ENCODE results near the gene ADAM22.

Gene ADAM22

DNA sequence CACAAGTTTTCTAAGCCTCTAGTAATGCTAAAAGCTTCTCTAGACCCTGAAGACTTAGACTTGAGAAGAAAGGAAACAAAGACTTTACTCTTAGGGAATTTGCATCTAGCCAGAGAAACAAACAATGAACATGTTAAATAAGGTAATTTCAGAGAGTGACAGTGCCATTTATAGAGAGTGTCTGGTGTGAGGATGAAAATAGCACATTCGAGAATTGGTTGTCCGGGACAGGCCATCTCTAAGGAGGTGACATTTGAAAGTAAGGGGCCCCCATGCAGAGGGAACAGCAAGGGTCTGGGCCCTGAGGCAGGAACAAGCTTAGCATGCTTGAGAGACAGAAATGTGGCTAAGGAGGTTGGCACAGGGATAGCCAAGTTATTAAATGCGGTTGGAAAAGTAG lies 48.1 kb downstream of the ADAM22 start:
- no peak overlapping the region for H3K27ac Mint-ChIP-seq
- H3K4me3 Mint-ChIP-seq = no peak overlapping the region
- no peaks in the 10 kb centered on the region for H3K9me3 Mint-ChIP-seq
- H3K4me1 Mint-ChIP-seq = no peaks in the 10 kb centered on the region
- no peaks in the 10 kb centered on the region for H3K27me3 Mint-ChIP-seq (ENCODE audit: low read depth)
- TF ChIP-seq, protein P1, sequence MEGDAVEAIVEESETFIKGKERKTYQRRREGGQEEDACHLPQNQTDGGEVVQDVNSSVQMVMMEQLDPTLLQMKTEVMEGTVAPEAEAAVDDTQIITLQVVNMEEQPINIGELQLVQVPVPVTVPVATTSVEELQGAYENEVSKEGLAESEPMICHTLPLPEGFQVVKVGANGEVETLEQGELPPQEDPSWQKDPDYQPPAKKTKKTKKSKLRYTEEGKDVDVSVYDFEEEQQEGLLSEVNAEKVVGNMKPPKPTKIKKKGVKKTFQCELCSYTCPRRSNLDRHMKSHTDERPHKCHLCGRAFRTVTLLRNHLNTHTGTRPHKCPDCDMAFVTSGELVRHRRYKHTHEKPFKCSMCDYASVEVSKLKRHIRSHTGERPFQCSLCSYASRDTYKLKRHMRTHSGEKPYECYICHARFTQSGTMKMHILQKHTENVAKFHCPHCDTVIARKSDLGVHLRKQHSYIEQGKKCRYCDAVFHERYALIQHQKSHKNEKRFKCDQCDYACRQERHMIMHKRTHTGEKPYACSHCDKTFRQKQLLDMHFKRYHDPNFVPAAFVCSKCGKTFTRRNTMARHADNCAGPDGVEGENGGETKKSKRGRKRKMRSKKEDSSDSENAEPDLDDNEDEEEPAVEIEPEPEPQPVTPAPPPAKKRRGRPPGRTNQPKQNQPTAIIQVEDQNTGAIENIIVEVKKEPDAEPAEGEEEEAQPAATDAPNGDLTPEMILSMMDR (IDR thresholded peaks at IDR 0.05; ENCODE audit: unreplicated experiment in 3 of 3) = no peak
- H3K36me3 Mint-ChIP-seq (ENCODE audit: low read depth) = no peaks in the 10 kb centered on the region

DNA sequence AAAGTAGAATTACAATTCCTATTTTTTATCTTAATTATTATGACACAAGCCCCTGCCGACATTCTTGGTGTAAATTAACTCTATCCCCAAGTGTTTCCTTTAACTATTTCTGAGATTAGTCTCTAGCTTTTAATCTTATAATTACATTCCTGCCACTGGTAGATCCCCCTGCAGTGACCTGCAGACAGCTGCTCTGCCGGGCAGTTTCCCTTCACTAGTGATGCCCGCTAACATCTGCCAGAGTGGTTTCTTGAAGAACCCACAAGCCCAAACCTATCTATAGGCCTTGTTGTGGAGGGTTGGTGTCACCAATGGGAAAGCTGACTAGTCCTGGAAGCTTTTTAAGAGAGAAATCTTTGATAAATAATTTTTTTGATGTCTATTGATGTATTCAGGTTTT lies 50.0 kb downstream of the ADAM22 start:
- Mint-ChIP-seq H3K4me3 (no peak overlapping the region), H3K27ac (no peak overlapping the region), H3K4me1 (no peaks in the 10 kb centered on the region), H3K9me3 (no peaks in the 10 kb centered on the region), H3K36me3 (ENCODE audit: low read depth) (no peaks in the 10 kb centered on the region), H3K27me3 (ENCODE audit: low read depth) (no peaks in the 10 kb centered on the region)
- TF ChIP-seq, protein P1 (IDR thresholded peaks at IDR 0.05; ENCODE audit: unreplicated experiment in 3 of 3) = no peak

DNA sequence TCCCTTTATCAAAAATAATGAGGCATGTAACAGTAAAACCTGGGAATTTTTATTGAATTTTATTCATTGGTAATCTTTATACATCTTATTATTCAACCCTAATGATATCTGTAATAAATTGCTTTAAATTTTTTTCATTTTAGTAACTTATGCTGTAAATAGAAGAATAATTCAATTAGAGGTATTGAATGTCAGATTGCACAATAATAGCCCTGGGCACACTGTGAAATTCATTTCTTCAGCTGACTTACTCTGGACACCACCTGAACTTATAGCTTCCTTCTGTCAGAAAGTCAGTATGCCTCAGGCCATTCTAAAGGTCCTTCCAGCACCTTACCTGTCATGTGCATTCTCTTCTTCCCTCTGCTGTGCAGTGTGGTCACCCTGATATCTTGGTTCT lies 59.2 kb downstream of the ADAM22 start:
- H3K4me3 Mint-ChIP-seq = no peak overlapping the region
- H3K9me3 Mint-ChIP-seq = no peaks in the 10 kb centered on the region
- TF ChIP-seq, protein P1 (IDR thresholded peaks at IDR 0.05; ENCODE audit: unreplicated experiment in 3 of 3) = no peak
- H3K27ac Mint-ChIP-seq = no peak overlapping the region
- no peaks in the 10 kb centered on the region for H3K36me3 Mint-ChIP-seq (ENCODE audit: low read depth)
- H3K27me3 Mint-ChIP-seq (ENCODE audit: low read depth) = no peaks in the 10 kb centered on the region
- no peaks in the 10 kb centered on the region for H3K4me1 Mint-ChIP-seq

DNA sequence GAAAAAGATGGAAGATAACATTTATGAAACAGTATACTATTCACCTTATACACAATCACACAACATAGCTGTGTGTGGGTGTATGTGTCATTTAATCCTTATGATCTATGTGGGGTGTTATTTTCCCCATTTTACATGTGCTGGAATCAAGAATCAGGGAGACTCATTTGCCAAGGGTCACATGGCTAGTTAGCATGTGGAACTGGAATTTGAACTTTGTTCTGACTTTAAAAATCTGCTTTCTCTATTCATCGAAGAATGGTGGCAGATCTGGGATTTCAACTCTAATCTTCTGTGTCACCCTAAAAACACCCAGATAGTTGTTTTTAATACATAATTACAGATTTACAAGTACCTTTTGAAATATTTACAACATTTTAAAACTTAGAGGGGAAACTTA lies 65.2 kb downstream of the ADAM22 start:
- TF ChIP-seq, protein P1 (IDR thresholded peaks at IDR 0.05; ENCODE audit: unreplicated experiment in 3 of 3) = no peak
- H3K4me1 Mint-ChIP-seq = peaks cover 9% of the 10 kb centered on the region
- H3K36me3 Mint-ChIP-seq (ENCODE audit: low read depth) = no peaks in the 10 kb centered on the region
- H3K27me3 Mint-ChIP-seq (ENCODE audit: low read depth) = no peaks in the 10 kb centered on the region
- H3K27ac Mint-ChIP-seq = no peak overlapping the region
- no peak overlapping the region for H3K4me3 Mint-ChIP-seq
- H3K9me3 Mint-ChIP-seq = no peaks in the 10 kb centered on the region

DNA sequence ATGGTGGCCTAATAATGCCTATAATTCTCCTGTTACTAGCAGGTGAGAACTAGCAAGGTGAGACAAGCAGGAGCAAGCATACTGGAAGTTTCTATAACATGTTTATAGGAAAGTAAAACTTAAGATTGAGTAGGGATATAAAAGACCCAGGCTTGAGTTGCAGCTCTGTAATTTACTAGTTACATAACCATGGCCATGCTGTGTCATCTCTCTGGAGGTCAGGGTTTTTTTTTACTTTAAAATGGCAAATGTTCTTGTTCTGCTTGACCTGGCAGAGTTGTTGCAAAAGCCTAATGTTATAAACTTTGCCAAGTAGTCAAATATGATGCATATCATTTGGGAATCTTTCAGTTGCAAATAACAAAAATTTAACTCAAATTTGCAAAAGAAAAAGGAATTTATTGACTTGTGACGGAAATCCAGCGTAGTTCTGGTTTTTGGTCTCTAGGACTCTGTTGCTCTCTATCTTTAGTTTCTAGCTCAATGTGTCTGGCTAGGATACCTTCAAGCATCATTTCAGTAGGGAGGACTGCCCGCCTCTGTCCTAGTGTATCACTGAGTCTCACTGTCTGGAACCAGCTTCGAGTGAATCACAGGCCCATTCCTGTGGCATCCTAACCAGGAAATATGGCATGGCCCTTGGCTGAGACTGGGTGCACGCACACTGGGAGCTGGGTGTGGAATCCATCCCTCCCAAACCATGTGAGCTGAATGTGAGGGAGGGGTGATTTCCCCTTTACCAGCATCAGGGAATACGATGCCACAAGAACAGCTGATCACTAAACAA lies 67.9 kb downstream of the ADAM22 start:
- TF ChIP-seq, protein P1 (IDR thresholded peaks at IDR 0.05; ENCODE audit: unreplicated experiment in 3 of 3) = no peak
- no peaks in the 10 kb centered on the region for H3K27me3 Mint-ChIP-seq (ENCODE audit: low read depth)
- H3K4me3 Mint-ChIP-seq = no peak overlapping the region
- peaks cover 9% of the 10 kb centered on the region for H3K4me1 Mint-ChIP-seq
- H3K27ac Mint-ChIP-seq = no peak overlapping the region
- no peaks in the 10 kb centered on the region for H3K36me3 Mint-ChIP-seq (ENCODE audit: low read depth)
- no peaks in the 10 kb centered on the region for H3K9me3 Mint-ChIP-seq

DNA sequence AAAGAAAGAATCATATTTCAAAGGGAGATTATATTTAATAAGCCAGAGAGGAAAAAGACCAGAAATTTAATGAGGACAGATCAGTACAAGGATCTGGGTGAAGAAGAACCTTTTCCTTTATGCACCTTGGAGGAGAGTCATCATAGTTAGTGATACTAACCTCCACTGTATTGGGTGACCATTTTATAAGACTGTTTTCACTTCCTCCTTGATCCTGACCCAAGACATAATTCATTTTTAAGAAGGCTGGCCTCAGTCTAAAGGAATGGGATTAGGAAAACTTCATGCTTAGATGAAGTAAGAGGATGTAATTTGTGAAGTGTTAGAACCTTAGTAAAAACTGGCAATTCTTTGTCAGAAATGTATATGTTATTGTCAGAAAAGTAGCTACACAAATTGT lies 68.6 kb downstream of the ADAM22 start:
- TF ChIP-seq, protein P1 (IDR thresholded peaks at IDR 0.05; ENCODE audit: unreplicated experiment in 3 of 3) = no peak
- Mint-ChIP-seq H3K9me3 (no peaks in the 10 kb centered on the region), H3K27ac (peak overlapping the region in 1 of 3 experiments; percentile 34), H3K4me3 (no peak overlapping the region), H3K36me3 (ENCODE audit: low read depth) (no peaks in the 10 kb centered on the region), H3K4me1 (peaks cover 9% of the 10 kb centered on the region), H3K27me3 (ENCODE audit: low read depth) (no peaks in the 10 kb centered on the region)

All from nephron (organoid).